NCI-H774 (cell line): ENCODE measurements around the gene ZNRF4.
"Not testable (repeated sequence)": the region's sequence is repeated elsewhere in the genome, so short reads cannot be mapped to it uniquely, and the experiment has no call there.

Experiments
- DNase-seq: peaks from one replicate; lab custom pipeline; 2025; lab: John Stamatoyannopoulos, UW

Gene ZNRF4, protein sequence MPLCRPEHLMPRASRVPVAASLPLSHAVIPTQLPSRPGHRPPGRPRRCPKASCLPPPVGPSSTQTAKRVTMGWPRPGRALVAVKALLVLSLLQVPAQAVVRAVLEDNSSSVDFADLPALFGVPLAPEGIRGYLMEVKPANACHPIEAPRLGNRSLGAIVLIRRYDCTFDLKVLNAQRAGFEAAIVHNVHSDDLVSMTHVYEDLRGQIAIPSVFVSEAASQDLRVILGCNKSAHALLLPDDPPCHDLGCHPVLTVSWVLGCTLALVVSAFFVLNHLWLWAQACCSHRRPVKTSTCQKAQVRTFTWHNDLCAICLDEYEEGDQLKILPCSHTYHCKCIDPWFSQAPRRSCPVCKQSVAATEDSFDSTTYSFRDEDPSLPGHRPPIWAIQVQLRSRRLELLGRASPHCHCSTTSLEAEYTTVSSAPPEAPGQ

DNA sequence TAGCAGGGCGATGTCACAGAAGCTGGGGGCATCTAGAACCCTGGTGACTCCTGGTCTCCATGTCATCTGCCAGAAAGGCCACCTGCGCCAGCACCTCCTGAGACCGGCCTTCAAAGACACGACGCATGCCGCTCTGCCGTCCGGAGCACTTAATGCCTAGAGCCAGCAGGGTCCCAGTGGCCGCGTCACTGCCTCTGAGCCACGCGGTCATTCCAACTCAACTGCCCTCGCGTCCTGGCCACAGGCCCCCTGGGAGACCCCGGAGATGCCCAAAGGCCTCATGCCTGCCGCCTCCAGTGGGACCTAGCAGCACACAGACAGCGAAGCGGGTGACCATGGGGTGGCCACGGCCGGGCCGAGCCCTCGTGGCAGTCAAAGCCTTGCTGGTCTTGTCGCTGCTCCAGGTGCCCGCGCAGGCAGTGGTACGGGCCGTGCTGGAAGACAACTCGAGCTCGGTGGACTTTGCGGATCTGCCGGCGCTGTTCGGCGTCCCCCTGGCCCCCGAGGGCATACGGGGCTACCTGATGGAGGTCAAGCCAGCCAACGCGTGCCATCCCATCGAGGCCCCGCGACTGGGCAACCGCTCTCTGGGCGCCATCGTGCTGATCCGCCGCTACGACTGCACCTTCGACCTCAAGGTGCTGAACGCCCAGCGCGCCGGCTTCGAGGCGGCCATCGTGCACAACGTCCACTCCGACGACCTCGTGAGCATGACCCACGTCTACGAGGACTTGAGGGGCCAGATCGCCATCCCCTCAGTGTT, at the start of gene ZNRF4:
Gene ZNRF4, plus strand, starts transcription at position 51 of the 763 bp plus-strand sequence. Its CDS starts 75 bp downstream, at position 126.
- DNase-seq = no peak

DNA sequence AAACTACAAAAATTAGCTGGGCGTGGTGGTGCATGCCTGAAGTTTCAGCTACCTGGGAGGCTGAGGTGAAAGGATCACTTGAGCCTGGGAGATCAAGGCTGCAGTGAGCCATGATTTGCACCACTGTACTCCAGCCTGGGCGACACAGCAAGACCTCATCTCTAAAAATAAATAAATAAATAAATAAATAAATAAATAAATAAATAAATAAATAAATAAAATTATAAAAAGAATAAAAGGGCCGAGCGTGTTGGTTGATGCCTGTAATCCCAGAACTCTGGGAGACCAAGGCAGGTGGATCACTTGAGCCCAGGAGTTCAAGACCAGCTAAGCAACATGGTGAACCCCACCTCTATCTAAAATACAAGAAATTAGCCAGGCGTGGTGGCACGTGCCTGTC, 49.0 kb upstream of the ZNRF4 start:
- not testable (repeated sequence) for DNase-seq

- no peak for DNase-seq
Measured at GRCh38 chr19:5406816-5407215, 48.4 kb upstream of the ZNRF4 start.

- DNase-seq = no peak
Measured at GRCh38 chr19:5407356-5407755, 47.9 kb upstream of the ZNRF4 start.

- DNase-seq = no peak
Measured at GRCh38 chr19:5417495-5418436, 37.5 kb upstream of the ZNRF4 start.

- no peak for DNase-seq
Measured at GRCh38 chr19:5418677-5419076, 36.5 kb upstream of the ZNRF4 start.

GRCh38 chr19:5420953-5421352, 34.3 kb upstream of the ZNRF4 start:
- no peak for DNase-seq

- no peak for DNase-seq
Measured at GRCh38 chr19:5423567-5424125, 31.6 kb upstream of the ZNRF4 start.

DNA sequence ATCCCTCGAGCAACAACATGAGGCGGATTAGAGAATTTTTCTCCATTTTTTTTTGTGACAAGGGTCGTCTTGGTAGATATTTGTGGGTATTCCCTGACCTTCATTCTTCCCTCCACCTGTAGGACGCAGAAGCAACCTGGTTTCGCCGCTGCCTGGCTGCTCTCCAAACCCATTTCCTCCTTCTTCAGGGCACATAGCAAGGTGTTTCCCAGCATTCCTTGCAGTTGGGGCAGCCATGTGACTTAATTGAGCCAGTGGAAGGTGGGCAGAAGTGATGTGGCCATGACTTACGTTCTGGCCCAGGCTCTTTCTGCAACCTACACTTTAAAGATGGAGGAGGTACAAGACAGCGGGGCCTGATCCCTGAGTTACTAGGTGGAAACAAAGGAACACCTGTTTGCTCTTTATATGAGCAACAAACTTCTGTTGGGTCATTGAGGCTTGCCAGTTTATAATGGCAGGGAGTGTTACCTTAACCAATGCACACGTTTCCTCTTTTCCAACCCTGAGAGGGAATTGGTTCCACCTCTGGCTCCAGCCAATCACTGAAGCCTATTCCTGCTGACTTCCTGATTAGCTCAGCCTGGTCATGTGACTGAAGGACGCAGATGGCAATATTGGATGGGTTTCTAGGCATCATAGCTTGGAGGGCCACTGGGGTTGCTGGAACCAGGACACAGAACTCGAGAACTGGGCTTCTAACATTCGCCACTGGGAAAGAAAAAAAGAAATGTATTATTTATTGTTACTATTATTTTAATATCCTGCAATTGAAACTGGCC, 30.8 kb upstream of the ZNRF4 start:
- no peak for DNase-seq

DNA sequence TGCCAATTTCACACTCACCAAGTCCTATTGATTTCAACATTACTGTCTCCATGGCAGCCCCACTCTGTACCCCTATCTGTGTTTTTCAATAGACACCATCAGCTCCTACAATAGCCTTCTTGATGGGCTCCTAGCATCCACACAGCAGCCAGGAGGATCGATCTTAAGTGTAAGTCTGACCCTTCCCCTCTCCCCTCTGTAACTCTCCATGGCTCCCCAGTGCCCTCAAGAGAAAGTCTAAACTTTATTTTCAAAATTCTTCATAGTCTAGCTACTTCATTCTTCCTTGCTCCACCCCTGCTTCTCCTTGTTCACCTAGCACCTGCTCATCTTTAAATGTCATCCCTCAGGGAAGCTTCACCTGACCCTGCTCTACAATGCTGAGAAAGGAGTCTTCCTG, 30.0 kb upstream of the ZNRF4 start:
- DNase-seq = no peak

GRCh38 chr19:5430237-5430636, 25.0 kb upstream of the ZNRF4 start:
- DNase-seq = no peak

- no peak for DNase-seq
Measured at GRCh38 chr19:5432687-5433086, 22.5 kb upstream of the ZNRF4 start.

DNA sequence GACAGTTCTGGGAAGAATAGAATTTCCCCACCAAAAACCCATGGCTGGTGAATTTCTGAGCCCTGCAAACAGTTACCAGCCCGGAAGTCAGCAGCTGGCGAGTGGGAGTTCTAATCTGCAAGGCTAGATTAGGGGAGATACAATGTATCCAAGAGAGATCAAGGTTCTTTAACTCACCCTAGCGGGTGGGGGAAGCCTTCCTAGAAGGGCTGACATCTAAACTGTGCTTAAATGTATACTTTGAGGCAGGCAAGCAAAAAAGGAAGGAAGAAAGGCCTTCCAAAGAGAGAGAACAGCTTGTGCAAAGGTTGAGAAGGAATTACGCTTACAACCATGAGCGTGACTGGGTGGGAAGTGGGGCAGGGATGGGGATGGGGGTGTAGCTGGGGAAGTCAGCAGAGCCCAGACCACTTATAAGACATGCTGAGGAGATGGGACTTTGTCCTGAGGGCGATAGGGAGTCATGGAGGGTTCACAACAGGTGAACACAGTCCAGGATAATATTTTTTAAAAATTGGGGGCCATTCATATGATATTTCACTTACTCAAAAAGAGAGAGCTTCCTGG, 20.8 kb upstream of the ZNRF4 start:
- no peak for DNase-seq

DNA sequence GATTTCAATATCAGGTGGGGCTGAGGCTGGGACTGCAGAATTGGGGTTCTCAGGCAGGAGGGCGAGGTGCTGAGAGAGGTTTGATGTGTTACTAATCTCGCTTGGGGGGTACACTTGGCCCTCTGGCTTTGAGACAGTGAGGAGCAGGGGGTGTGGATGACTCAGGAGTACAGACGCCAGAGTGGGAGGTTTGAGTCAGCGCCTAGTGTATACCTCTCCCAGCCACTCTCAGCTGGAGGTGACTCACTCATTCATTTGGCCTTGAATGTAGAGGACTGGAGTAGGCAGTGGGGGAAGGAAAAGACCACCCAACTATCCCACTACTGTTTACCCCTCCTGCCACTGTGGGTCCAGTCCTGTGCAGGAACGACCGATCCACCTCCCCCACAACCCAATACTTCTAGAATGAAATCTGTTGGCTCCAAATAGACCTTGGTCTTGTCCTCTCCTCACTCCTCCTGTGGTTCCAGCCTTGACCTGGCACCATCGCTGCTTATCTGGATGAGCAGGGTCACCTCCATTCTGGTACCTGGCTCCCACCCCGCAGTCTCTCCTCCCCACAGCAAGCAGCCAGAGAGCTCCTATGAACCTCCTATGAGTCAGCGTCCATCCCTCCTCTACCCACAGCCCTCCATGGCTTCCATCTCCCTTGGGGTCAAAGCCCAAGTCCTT, 20.1 kb upstream of the ZNRF4 start:
- no peak for DNase-seq

- no peak for DNase-seq
Measured at GRCh38 chr19:5435642-5436017, 19.6 kb upstream of the ZNRF4 start.

- no peak for DNase-seq
Measured at GRCh38 chr19:5436106-5436947, 18.9 kb upstream of the ZNRF4 start.

DNA sequence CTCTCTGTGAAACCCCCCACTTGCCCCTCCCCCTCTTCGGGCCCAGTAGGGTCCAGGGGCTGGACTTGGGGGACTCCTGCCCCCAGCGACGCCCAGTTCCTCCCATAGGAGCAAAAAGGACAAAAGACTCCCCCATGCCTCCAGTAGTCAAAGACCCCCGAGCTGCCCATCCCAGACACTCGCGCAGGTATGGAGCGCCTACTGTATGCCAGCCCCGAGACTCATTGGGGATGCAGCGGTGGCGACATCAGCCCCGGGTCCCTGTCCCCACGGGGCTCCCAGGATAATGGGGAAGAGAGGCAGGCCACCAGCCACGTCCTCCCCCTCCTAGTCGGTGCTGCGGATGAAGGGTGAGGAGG, 18.3 kb upstream of the ZNRF4 start:
- DNase-seq = no peak

- DNase-seq = not testable (repeated sequence)
Measured at GRCh38 chr19:5438756-5439155, 16.5 kb upstream of the ZNRF4 start.

- DNase-seq = no peak
Measured at GRCh38 chr19:5439452-5439851, 15.8 kb upstream of the ZNRF4 start.
